Nephron (organoid): ENCODE results near the gene SETD6.

Source experiments
- H3K27ac Mint-ChIP-seq, 3 experiments: 2 replicates each; pipeline ENCODE4 v1.8.0; 2020; ENCODE audit warnings: mixed read lengths in 3 of 3, mild to moderate bottlenecking in 2 of 3, moderate library complexity in 1 of 3
- H3K27me3 Mint-ChIP-seq: 2 replicates; pipeline ENCODE4 v1.8.0; 2021; ENCODE audit warnings: low read depth, mild to moderate bottlenecking, moderate library complexity, mixed read lengths
- H3K36me3 Mint-ChIP-seq: 2 replicates; pipeline ENCODE4 v1.8.0; 2020; ENCODE audit warnings: low read depth, mixed read lengths
- H3K4me1 Mint-ChIP-seq: 2 replicates; pipeline ENCODE4 v1.8.0; 2020; ENCODE audit warnings: mixed read lengths
- H3K4me3 Mint-ChIP-seq, 3 experiments: 2 replicates each; pipeline ENCODE4 v1.8.0; 2020; ENCODE audit warnings: mild to moderate bottlenecking in 3 of 3, mixed read lengths in 3 of 3, moderate library complexity in 2 of 3
- H3K9me3 Mint-ChIP-seq: 2 replicates; pipeline ENCODE4 v1.8.0; 2020; ENCODE audit warnings: mixed read lengths
- CTCF ChIP-seq, 3 experiments: fragments of 200-600 bp; sonication (generic); IDR thresholded peaks; one replicate each; pipeline ENCODE4 v1.5.0; 2021; ENCODE audit warnings: antibody characterized with exemption in 3 of 3; ENCODE audit not compliant: unreplicated experiment in 3 of 3

Gene SETD6

GRCh38 chr16:58515125-58515870 lies at the start of gene SETD6:
TSS of gene SETD6 (plus strand) at chr16:58515517. CDS start at chr16:58515538, 21 bp downstream.
- H3K4me1 Mint-ChIP-seq: peaks cover 23% of the 10 kb centered on the region
- peak within 1 kb of the TSS; percentile 97 to 99 (median 99) for H3K4me3 Mint-ChIP-seq
- TF ChIP-seq CTCF (IDR thresholded peaks at IDR 0.05; ENCODE audit: unreplicated experiment in 3 of 3): peak; percentile 20 to 22 (median 22)
- no peaks in the 10 kb centered on the region for H3K9me3 Mint-ChIP-seq
- H3K27ac Mint-ChIP-seq: peak within 1 kb of the TSS; percentile 84 to 96 (median 95)
- peaks cover 19% of the 10 kb centered on the region for H3K36me3 Mint-ChIP-seq
- no peaks in the 10 kb centered on the region for H3K27me3 Mint-ChIP-seq

GRCh38 chr16:58465817-58466216 lies 49.5 kb upstream of the SETD6 start:
- Mint-ChIP-seq H3K27me3 (peaks cover 83% of the 10 kb centered on the region), H3K27ac (no peak overlapping the region), H3K4me1 (peaks cover 5% of the 10 kb centered on the region), H3K4me3 (peak overlapping the region in 2 of 3 experiments; percentile 20 to 85), H3K36me3 (no peaks in the 10 kb centered on the region), H3K9me3 (no peaks in the 10 kb centered on the region)
- no peak for TF ChIP-seq CTCF (IDR thresholded peaks at IDR 0.05; ENCODE audit: unreplicated experiment in 3 of 3)

- Mint-ChIP-seq H3K36me3 (no peaks in the 10 kb centered on the region), H3K27ac (no peak overlapping the region), H3K9me3 (no peaks in the 10 kb centered on the region), H3K4me3 (peak overlapping the region in 2 of 3 experiments; percentile 20 to 41), H3K27me3 (peaks cover 77% of the 10 kb centered on the region), H3K4me1 (peaks cover 5% of the 10 kb centered on the region)
- no peak for TF ChIP-seq CTCF (IDR thresholded peaks at IDR 0.05; ENCODE audit: unreplicated experiment in 3 of 3)
Measured at GRCh38 chr16:58466396-58466795, 48.9 kb upstream of the SETD6 start.

- Mint-ChIP-seq H3K27me3 (peaks cover 73% of the 10 kb centered on the region), H3K4me1 (peaks cover 5% of the 10 kb centered on the region), H3K36me3 (no peaks in the 10 kb centered on the region), H3K27ac (no peak overlapping the region), H3K4me3 (no peak overlapping the region), H3K9me3 (no peaks in the 10 kb centered on the region)
- TF ChIP-seq CTCF (IDR thresholded peaks at IDR 0.05; ENCODE audit: unreplicated experiment in 3 of 3): no peak
Measured at GRCh38 chr16:58467905-58468304, 47.4 kb upstream of the SETD6 start.

- no peaks in the 10 kb centered on the region for H3K36me3 Mint-ChIP-seq
- H3K27me3 Mint-ChIP-seq: peaks cover 70% of the 10 kb centered on the region
- H3K9me3 Mint-ChIP-seq: no peaks in the 10 kb centered on the region
- TF ChIP-seq CTCF (IDR thresholded peaks at IDR 0.05; ENCODE audit: unreplicated experiment in 3 of 3): no peak
- H3K4me3 Mint-ChIP-seq: no peak overlapping the region
- H3K4me1 Mint-ChIP-seq: no peaks in the 10 kb centered on the region
- H3K27ac Mint-ChIP-seq: no peak overlapping the region
Measured at GRCh38 chr16:58471209-58471975, 43.9 kb upstream of the SETD6 start.
